GM15510 (cell line): ENCODE results near the gene ZNF180.

Source experiments
- POLR2A ChIP-seq: IDR thresholded peaks from 3 replicates; pipeline ENCODE4 v1.6.1; 2011; ENCODE audit warnings: borderline replicate concordance; ENCODE audit not compliant: insufficient read length; ENCODE audit errors: extremely low read depth

Gene ZNF180

DNA sequence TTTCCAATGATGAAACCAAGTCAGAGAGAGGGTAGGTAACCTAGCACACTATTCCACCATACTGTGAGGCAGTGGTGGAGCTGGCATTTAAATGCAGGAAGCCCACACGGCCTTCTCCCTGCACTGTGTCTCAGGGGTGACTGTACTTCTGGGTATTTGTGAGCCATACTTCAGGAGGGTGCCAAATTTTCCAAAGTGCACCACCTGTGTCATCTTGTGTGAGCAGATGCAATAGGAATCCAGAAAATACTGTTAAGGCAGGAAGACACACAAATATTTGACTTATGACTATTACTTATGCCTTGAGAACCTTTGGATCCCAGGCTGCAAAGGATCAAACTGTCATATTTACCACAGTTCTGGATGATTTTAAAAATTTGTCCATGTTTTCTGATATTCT lies 69.4 kb downstream of the ZNF180 start:
- TF ChIP-seq POLR2A, result no peak
